A549 treated with AZD9567 at 1 μM for 4 hours (cell line): ENCODE data around the gene CEP55. TPM values are rescaled to one million over a fixed set of nuclear protein-coding genes. Genes with fewer than 3 reads are reported as not detected.

ENCODE experiments used
- total RNA-seq: library from RNA; stranded (reverse); fragments of 200-300 nt; extraction: Qiagen RNA extraction; gene quantifications from 5 replicates; pipeline ENCODE4 v1.2.3, GENCODE V29; 2022; ENCODE audit not compliant: insufficient read depth

CEP55 gene
- total RNA-seq, result 54.1 to 74.3 TPM (median 67.8 TPM) in 5 replicates

GRCh38 chr10:93496322-93497041, at the start of gene CEP55:
TSS of gene CEP55 (plus strand) at chr10:93496612. CDS start at chr10:93500052, 3,440 bp downstream.

GRCh38 chr10:93482145-93482834, 14.1 kb upstream of the CEP55 start, which contains the start of gene MYOF:
TSS of gene MYOF (minus strand) at chr10:93482334. CDS start at chr10:93482194, 140 bp downstream.

GRCh38 chr10:93566435-93567276, 70.2 kb downstream of the CEP55 start, which contains the start of gene FFAR4:
TSS of gene FFAR4 (plus strand) at chr10:93566665. CDS start at chr10:93566721, 56 bp downstream.

Other genes with a start within 250 kb of the CEP55 start
- 189 to 251 TPM (median 223 TPM) in 5 replicates for gene MYOF, start 14.3 kb upstream of the CEP55 start, total RNA-seq
- 0.04 to 0.20 TPM (median 0.10 TPM) in 4 of 5 replicates, not detected in the other for gene FFAR4, start 70.1 kb downstream of the CEP55 start, total RNA-seq
- 5.4 to 11.1 TPM (median 8.8 TPM) in 5 replicates for gene RBP4, start 104.6 kb downstream of the CEP55 start, total RNA-seq
- not detected in 5 replicates for gene PDE6C, start 115.9 kb downstream of the CEP55 start, total RNA-seq
- 2.1 to 6.2 TPM (median 5.5 TPM) in 5 replicates for gene FRA10AC1, start 206.0 kb downstream of the CEP55 start, total RNA-seq